Endometrium (tissue), 2 donors: Measurements from ENCODE around the gene KAT14.
"Not testable (repeated sequence)": the region's sequence is repeated elsewhere in the genome, so short reads cannot be mapped to it uniquely, and the experiment has no call there.

Source experiments
- FAIRE-seq: peaks from 2 replicates; lab custom pipeline; 2012; peaks lifted over from hg19 to GRCh38; lab: Jason Lieb, UNC
- donor health status: control.
- donor health status: control.

The KAT14 gene

DNA sequence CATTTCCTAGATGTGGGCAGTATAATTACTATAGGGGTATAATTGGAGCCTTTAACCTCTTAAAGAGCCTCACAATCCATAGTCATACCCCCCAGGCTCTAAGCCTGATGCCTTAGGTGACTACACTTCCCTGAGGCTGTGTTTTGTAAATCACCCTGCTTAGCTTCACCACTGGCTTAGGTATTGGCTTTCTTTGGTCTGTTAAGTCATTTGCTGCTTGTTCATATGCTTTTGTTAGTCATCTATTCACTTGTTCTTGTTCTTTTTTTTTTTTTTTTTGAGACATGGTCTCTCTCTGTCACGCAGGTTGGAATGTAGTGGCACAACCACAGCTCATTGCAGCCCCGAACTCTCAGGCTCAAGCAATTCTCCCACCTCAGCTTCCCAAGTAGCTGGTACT is 26.7 kb downstream of the KAT14 start:
- no peak for FAIRE-seq

DNA sequence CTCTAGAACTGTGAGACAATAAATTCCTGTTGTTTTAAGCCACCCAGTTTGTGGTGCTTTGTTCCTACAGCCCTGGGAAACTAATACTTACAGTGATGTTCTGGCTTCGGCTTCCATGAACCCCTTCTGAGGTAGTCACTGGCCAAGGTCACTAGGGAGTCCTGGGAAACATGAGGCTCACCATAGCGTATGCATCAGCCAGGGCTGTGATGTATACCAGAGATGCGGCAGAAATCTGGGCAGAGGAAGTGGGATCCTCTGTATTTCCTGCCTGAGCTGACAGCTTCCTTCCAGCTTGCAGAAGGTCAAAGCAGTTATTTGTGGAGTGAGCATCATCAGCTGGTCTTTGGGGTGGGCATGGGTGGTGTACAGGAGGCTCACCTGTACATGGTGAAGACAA is 27.9 kb downstream of the KAT14 start:
- FAIRE-seq: no peak

DNA sequence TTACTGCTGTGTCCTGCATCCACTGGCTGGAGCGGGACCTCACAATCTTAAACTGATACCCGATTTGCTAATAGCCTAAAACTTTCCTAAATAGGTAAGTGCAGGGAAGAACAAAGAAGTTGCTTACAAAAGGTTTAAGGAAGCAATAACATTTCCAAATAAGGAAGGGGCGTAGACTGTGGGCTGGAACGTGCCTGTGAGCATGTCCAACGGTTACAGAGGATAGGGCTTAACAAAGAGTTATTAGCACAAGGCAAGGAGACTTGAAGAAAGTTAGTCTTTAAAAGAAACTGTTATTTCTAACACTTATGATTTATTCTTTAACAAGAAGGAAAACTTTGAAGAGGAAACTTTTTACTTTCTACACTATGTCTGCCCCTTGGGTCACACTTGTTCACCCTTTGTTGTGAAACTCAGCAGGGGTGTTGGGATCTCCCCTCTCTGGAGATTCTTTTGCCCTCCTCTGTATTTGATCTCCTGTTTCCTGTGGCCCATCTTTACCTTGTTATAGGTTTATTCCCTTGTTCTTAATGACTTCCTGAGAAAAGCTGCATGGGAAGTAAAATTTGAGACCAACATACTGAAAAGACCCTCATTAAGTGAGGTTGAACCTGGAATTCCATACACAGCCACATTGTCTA is 28.7 kb downstream of the KAT14 start:
- no peak for FAIRE-seq

DNA sequence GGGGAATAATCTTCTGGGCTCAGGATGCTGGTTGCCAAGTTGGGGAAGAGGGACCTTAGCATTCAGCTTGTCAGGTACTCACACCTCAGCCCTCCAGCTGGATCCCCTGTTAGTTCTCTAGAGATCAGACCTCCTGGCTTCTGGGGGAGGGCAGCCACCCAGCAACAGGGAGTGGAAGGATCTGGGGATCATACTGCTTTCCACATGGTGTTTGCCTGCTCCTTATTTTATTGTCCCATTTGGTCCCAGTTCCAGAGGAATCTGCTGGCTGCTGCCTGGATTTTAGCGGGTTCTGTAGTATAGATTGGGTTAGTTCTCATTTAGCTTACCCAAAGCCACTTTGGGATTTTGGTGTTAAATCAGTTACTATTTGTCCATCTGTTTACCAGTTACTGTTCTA is 29.3 kb downstream of the KAT14 start:
- FAIRE-seq: no peak

DNA sequence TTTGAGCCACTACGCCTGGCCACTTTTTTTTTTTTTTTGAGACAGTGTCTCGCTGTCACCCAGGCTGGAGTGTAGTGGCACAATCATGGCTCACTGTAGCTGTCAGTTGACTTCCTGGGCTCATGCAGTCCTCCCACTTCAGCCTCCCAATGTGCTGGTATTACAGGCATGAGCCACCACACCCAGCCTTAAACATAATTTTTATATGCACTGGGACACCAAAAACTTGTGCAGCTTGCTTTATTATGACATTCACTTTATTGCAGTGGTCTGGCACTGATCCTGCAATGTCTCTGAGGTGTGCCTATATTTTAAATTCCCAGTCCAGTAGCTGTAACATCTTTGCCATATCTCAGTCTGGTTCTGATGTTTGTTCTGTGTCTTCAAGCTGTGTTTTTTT is 34.7 kb downstream of the KAT14 start:
- no peak for FAIRE-seq

DNA sequence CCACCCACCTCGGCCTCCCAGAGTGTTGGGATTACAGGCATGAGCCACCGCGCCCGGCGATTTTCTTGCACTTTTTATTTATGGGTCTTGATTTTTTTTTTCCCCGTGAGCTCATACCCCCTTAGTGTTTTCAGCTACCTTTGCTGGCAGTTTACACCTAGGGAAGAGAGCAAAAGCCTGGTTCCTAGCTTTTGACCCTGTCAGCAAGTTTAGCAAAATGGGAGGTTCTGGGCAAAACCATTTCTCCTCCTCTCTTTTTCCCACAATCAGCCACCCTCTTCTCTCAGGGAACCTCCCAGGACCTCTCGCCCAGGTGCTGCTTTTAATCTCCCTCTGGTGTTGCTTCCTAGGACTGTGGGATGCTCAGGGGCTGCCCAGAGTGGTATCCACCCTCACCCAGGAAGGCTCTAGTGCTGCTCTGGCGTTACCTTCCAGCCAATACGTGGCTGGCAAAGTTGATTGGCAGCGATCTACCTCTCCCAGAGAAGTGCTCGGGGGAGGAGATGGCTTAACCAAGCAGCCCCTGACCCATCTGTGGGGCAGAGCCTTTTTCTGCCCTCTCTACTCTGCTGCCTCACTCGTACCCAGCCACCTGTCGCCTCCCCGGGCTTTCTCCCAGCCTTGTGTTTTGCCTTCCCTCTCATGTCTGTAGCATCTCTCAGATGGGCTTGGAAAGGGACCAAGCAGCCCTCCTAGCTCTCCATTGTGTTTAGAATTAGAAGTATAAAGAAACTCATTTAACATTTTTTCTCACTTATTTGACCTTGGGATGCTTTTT is 37.4 kb downstream of the KAT14 start:
- no peak for FAIRE-seq

DNA sequence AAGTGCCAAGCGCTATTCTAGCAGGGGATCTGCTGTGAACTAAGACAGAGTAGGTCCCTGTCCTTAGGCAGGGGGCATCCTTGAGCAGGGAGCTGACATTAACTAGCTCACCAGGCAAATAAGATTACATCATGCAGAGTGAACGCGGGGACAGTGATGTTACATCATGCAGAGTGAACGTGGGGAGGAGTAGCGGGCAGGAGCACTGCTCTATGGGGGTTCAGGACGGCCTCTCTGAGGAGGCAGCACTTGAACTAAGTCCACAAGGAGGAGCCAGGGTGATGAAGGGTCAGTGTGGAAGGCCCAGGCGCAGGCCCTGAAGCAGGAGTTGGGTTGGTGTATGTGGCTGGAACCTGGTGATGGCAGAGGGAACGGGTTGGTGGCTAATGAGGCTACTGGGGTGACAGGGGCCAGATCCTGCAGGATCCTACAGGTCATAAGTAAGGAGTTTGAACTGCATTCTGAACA is 38.7 kb downstream of the KAT14 start:
- no peak for FAIRE-seq

DNA sequence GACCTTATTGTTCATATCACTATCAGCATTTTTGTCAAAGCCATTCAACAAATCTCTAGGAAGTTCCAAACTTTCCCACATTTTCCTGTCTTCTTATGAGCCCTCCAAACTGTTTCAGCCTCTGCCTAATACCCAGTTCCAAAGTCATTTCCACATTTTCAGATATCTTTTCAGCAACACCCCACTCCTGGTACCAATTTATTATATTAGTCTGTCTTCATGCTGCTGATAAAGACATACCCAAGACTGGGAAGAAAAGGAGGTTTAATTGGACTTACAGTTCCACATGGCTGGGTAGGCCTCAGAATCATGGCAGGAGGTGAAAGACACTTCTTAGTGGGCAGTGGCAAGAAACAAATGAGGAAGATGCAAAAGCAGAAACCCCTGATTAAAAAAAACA is 42.7 kb downstream of the KAT14 start:
- not testable (repeated sequence) for FAIRE-seq

DNA sequence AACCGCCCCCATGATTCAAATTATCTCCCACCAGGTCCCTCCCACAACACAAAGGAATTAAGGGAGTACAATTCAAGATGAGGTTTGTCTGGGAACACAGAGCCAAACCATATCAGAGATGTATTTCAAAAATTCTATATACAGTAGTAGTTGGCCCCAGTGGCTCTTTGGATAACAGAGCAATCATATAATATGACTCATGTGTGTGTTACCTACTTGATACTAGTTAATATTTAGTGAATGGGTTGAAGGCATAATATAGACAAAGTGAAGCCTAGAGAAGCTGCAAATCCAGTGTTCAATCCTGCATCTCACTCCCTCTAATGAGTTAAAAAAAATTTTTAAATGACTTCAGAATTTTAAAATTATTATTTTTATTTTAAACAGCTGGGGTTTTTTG is 43.2 kb downstream of the KAT14 start:
- no peak for FAIRE-seq

DNA sequence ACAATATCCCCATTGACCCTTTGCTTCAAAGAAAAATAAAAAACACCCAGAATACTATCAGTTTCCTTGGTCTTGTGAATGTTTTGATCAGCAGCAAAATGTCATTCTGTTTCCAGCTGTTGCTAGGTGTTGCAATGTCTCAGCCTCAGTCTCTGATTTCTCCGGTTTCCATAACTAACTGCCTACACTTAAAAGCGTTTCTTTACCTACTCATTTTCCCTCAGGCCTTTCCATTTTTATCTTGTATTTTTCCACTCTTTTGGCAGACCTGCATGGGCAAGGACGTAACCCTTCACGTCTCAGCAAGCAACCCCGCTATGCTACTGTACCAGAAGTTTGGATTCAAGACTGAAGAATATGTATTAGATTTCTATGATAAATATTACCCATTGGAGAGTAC is 49.4 kb downstream of the KAT14 start:
- no peak for FAIRE-seq

DNA sequence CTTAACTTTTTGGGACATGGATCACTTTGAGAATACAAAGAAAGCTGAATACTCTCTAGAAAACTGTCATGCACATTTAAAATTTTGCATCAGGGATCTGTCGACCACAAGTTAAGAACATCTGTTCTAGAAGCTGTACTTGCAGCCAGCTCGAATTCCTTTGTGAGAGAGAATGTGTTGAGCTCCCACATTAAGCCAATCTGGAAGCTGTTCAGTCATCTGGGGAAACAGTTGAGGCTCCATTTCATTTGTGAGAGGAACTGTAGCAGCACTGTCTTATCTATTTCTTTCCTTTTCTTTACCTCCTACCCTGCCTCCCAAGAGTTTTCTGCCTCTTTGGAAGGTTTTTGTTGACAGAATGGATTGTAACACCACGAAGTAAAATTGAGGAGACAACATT is 50.8 kb downstream of the KAT14 start:
- no peak for FAIRE-seq

DNA sequence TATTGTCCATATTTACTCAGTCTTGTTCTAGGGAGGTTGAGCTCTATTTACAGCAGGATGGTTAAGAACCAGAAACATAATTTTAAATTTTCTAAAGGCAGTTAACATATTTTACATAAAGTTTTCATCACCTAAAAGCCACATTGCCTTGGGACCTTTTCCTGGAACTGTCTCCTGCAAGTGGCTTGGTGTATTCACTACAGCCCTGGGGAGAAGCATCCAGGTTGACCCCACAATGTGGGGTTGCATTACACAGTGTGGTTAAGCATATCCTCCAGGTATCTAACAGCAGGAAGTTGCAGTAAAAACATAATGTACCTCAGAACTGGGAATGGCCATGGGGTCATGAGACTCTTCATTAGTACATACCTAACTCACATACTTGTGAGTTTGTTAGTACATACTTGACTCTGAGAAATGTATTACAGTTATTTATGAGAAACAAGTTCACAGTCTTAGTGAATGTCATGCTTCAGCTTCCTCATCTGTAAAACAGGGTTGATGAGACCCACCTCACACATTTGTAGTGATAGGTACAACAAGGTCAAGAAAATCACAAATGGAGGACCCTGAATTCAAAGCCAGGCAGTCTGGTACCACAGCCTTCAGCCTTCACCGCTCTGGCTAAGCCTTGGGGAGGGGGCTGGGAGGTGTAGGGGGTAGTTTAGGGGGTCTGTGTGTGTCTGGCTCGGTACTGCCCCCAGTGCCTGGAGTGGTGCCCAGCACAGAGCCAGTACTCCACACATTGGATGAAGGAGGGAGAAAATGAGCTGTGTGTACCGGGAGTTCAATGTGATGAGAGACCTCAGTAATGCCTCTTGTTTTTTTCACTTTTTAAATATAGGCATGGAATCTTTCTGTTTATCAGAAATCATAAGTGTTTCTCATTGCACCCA is 52.9 kb downstream of the KAT14 start:
- FAIRE-seq: no peak

DNA sequence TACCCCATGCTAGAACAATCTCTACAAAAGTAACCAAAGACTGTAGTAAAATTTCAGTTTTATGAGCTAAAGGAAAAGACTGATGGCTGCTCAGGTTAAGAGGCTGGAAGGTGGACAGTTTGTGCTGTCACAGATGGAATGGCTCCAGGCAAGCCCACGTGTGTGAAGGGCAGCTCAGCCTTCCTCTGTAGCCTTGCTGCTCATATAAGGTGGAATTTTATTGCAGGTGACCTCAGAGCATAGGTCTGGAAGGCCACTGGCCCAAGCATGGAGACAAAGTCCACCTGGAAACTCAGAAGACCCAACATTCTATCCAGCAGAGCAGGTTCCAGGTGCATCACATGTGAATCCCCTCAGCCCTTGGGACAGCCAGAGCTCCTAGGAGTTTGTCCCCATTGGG is 53.6 kb downstream of the KAT14 start:
- no peak for FAIRE-seq

DNA sequence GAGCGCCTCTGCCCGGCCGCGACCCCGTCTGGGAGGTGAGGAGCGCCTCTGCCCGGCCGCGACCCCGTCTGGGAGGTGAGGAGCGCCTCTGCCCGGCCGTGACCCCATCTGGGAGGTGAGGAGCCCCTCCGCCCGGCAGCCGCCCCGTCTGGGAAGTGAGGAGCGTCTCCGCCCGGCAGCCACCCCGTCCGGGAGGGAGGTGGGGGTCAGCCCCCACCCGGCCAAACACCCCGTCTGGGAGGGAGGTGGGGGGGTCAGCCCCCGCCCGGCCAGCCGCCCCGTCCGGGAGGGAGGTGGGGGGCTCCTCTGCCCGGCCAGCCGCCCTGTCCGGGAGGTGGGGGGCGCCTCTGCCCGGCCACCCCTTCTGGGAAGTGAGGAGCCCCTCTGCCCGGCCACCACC is 56.8 kb downstream of the KAT14 start:
- FAIRE-seq: not testable (repeated sequence)

DNA sequence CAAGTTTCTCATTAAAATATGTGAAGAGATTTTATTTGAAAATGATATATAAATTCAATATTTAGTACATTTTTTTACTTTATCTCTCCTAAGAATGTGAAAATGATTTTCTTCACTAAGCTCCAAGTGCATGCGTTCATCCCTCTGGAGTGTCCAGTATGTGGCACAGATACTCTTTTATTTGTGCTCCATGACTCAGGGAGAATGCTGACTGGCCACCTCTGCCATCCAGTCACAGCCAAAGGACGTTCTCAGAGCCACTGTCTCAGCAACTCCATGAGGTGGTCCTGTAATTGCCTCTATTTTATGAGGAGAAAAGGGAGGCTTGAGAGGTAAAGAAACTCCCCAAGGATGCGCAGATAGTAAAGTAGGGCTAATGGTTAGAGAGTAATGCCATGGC is 58.3 kb downstream of the KAT14 start:
- FAIRE-seq: no peak

DNA sequence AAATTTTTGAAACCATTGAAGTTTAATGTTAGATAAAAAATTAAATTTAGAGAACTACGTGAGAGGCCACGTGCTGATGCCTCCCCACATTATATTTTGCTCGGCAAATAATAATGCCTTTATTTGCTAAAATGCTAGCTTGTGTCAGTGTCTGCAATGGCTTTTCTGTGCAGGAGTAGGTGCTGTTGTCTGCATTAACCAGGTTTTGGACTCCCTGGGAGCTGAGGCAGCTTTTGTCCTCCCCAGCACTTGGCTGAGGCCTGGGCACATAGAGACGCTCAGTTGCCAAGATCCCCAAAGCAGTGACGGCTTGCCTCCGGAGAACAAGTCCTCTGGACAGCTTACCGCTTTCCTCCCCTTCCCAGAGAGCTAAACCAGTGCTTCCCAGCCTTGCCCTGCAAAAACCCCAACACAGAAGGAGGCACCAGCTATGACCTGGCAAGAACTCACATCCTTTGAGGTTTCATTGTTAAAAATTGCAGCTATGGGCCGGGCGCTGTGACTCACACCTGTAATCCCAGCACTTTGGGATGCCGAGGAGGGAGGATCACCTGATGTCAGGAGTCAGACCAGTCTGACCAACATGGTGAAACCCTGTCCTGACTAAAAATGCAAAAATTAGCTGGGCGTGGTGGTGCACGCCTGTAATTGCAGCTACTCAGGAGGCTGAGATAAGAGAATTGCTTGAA is 59.9 kb downstream of the KAT14 start:
- no peak for FAIRE-seq

DNA sequence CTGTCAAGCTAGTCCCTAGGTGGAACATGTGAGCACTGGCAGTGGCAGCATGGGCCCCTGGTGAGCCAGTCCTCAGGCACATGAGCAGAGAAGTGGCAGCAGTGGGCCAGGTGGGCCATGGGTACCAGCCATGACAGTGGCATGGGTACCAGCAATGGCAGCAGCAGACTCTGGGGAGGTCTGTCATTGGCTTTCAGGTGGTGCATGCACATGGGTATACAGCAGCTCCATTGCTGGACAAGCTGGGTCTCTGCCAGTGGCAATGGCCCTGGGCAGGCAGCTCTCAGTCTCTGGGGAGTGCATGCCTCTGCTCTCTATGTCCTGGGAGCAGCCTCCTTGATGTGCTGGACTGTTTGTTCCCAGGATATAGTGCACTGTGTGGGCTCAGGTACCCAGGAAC is 65.3 kb downstream of the KAT14 start:
- FAIRE-seq: no peak

DNA sequence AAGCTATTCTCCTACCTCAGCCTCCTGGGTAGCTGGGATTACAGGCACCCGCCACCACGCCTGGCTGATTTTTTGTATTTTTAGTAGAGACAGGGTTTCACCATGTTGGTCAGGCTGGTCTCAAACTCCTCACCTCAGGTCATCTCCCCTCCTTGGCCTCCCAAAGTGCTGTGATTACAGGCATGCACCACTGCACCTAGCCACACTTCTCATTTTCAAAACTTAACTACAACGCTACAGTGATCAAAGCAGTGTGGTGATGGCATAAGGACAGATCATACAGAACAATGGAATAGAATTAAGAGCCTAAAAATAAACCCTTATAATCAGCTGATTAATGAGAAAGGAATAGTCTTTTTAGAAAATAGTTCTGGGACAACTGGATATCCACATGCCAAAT is 66.0 kb downstream of the KAT14 start:
- FAIRE-seq: not testable (repeated sequence)

DNA sequence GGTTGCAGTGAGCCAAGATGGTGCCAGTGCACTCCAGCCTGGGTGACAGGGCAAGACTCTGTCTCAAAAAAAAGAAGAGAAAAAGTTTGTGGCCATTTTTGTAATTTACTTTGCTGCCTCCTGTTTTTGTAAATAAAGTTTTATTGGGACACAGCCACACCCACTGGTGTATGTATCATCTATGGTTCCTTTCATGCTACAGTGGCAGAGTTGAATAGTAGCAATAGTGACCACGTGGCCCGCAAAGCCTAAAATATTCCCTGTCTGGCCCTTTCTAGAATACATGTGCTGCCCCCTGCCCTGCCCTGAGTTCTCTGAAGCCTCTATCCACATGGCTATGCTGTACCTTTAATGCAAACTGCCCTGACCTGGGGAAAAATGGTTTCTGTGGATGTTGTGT is 75.3 kb downstream of the KAT14 start:
- no peak for FAIRE-seq

DNA sequence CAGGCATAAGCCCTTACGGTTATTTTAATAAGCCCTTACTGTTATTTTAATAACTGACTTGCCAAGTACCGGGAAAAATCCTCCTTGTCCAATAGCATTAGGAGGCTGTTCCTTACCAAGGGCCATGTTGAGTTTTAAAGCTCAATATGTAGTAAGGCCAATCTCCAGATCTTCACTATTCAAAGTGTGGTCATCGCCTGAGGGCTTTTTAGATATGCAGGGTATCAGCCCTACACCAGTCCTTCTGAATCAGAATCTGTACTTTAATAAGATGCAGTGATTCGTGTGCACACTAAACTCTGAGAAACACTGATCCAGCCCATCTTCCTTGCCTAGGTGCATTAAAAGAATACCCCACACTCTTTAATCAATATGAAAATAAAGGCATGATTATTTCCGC is 77.9 kb downstream of the KAT14 start:
- FAIRE-seq: no peak

DNA sequence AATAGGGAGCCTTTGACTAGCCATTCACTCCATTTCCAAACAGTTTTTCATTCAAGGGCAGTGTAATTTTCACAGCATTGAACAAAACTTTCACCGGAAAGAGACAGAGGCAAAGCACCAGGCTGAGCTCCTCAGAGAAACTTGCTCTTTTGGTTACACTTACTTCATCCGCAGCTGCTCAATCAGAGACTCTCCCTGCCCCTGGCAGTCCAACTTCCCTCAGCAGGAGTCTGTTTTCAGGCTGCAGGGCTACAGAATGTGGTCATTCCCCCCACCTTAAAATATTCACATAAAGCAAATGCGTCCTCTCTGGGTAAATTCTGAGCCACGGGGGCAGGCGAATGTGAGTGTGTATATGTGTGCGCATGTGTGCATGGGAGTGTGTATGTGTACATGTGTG is 80.6 kb downstream of the KAT14 start:
- no peak for FAIRE-seq

DNA sequence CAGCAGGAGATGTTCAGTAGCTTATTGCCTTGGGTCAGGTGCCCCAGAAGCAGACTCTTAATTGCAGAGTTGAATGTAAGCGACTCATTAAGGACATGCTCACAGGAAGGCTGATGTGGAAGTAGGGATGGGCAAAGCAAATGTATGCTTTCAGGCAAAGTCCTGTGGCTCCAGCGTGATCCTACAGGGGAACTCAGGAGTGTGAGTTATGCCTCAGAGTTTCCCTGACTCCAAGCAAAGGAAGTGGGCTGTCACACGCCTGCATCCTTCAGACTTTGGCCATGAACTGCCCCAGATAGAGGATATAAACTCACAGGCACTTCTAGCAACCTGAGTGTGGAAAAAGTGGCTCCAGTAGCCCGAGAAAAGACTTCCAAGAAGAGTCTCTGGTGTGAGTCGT is 85.7 kb downstream of the KAT14 start:
- no peak for FAIRE-seq
